Jurkat, Clone E6-1 (cell line): ENCODE results near the gene DMKN.
A peak's percentile ranks its signal among the peaks of the same experiment; 100 is the strongest.

ENCODE experiments used
- DNase-seq: peaks from one replicate; pipeline ENCODE4 v3.0.0-alpha.2; 2011; ENCODE audit warnings: low read depth, low spot score
- H3K4me3 ChIP-seq: 2 replicates; pipeline ENCODE4 v1.5.1; 2011; ENCODE audit warnings: mild to moderate bottlenecking, low read length, control low read depth, moderate library complexity

Gene DMKN

GRCh38 chr19:35508129-35508528 is 5.3 kb downstream of the DMKN start:
- DNase-seq, result no peak
- no peak overlapping the region for H3K4me3 ChIP-seq

- no peak overlapping the region for H3K4me3 ChIP-seq
These were observed 5.9 kb downstream of the DMKN start for GRCh38 chr19:35507561-35507960.

GRCh38 chr19:35506011-35506410 is 7.4 kb downstream of the DMKN start:
- H3K4me3 ChIP-seq, result no peak overlapping the region
- DNase-seq, result no peak

More at GRCh38 chr19:35507561-35507960, 5.9 kb downstream of the DMKN start:
- DNase-seq, result no peak

- DNase-seq, result no peak
- no peak overlapping the region for H3K4me3 ChIP-seq
These were observed 10.7 kb downstream of the DMKN start for GRCh38 chr19:35502751-35503150.

GRCh38 chr19:35501684-35502083 is 11.8 kb downstream of the DMKN start:
- no peak overlapping the region for H3K4me3 ChIP-seq
- DNase-seq, result no peak

GRCh38 chr19:35500611-35501010 is 12.8 kb downstream of the DMKN start:
- DNase-seq, result no peak
- H3K4me3 ChIP-seq, result no peak overlapping the region

DNA sequence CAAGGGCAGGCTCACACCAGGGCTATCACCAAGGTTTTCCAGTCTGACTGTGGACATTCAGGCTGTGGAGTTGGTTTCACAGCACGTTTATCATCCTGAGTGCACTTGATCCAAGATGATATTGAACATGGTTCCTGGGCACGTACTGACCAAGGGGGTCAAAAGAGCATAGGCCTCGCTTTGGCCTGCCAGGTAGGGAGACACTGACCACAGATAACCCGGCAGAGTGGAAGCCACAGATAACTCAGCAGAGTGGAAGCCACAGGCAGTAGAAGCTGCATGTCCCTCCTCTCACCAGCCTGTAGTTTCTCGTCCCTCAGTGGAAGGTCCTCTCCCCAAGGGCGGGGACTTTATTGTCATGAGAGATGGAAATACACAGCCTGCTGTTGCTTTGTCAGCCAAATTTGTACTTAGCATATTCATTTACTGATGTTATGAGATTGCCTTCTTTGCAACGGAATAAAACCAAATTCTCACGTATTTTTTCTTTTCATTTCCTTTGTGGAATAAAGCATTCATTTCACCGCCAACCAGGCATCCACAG is 14.4 kb downstream of the DMKN start:
- H3K4me3 ChIP-seq, result no peak overlapping the region
- no peak for DNase-seq

- no peak for DNase-seq
- H3K4me3 ChIP-seq, result no peak overlapping the region
These were observed 15.2 kb downstream of the DMKN start for GRCh38 chr19:35498220-35498619.

DNA sequence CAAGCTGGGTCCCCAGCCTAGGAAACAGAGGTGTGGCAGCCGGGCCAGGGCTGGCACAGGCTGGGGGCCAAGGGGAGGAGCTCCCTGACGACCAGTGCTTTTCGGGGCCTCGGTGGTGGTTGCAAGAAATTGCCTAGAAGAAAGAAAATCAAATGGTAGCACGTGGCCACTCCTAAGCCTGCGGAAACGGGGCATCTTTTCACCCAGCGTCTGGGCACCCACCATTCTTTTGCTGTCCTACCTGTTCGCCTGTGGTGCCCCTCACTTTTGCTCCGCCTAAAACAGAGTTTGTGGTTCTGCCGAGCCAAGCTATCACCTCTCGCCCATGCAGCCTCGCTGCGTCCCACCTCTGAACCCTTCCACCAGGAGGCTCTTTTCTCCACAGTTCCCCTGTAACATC is 16.0 kb downstream of the DMKN start:
- no peak for DNase-seq
- H3K4me3 ChIP-seq, result no peak overlapping the region

DNA sequence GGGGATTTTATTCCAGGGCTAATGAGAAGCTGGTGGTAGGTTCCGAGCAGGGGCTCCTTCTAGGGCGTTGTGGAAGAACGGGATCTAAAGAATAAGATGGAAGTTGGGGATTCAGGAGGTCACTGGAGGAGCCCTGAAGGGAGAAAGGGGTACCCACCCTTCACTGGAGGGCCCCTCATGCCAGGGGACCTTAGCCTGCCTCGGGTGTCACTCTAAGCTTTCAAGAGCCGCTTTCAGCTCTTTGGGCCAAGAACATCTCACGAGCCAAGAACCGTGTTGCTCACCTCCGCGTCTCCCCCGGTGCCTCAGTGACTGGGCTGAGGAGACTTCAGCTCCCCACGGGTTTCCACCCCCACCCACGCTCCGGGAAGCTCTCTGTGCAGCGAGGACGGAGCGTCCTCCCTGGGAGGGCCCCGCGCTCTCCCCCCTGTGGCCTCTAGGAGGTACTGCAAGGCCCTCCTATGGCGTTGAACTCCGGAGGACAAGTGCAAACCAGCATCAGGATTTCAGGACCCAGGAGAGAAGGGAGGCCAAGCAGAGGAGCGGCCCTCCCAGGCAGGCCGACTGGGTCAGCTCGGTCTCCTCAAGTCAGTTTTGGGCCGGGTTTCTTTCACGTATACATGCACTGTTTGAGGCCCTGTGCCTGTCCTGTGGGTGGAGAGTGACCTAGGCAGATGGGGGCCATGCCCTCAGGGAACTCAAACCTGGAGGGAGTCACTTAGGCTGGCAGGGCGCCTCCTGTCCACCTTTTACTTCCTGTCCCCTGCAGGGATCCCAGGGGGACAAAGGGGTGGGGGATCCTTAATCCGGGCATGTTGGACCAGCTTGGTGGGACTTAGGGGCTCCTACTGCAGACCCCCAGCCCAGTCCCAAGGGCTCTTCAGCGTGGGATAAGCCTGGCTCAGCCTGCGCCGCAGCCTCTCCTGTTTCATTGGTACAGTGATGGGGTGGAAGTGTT is 18.1 kb downstream of the DMKN start:
- DNase-seq, result peak; percentile 45
- H3K4me3 ChIP-seq, result no peak overlapping the region; the same call in 1 of the 2 replicates

- DNase-seq, result no peak
- no peak overlapping the region for H3K4me3 ChIP-seq
These were observed 19.5 kb downstream of the DMKN start for GRCh38 chr19:35493971-35494370.

DNA sequence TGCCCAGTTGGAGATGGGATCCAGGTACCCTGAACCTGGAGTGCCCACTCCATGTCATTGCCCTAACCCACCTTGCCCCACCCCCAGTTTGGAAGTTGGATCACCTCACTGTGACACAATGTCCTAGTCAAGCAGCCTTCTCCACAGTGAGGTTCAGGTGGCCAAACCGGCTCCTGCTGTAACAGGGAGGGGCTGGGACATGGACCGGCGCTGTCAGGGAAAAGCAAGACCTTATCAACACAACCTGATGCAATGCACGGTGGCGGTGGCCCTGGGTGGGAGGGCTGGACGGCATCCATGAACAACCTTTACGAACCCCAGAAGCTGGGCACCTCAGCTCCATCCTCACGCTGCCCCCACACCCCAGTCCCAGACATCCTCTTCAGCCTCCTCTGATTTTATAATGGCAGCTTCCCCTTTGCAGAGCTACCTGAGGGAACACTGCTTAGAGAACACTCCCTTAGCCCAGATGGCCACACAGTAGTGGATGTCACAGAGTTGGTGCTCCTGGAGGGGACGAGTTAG is 21.6 kb downstream of the DMKN start:
- no peak for DNase-seq
- no peak overlapping the region for H3K4me3 ChIP-seq

DNA sequence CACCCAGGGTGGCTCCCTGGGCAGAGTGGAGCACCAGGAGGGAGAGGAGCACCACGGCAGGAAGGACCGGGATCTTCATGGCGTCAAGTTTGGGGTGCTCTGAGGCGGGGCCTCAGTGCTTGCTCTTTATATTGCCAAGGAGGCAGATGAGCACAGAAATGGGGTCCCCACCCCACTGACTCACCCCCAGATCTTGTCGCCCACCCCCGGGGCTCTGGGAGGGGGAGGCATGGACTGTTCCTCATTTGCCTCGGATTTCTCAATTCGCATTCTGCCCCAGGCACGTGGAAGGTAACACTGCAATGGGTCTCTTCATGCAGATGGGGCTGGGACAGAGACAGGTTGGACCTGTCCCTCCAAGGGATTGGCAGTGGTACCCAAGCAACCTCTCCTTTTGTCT is 23.1 kb downstream of the DMKN start, which contains the start of gene KRTDAP:
Gene KRTDAP (minus strand): TSS at position 101 of the 400 bp plus-strand sequence. CDS start 22 bp downstream, at position 79.
- H3K4me3 ChIP-seq, result no peak within 1 kb of the TSS

DNA sequence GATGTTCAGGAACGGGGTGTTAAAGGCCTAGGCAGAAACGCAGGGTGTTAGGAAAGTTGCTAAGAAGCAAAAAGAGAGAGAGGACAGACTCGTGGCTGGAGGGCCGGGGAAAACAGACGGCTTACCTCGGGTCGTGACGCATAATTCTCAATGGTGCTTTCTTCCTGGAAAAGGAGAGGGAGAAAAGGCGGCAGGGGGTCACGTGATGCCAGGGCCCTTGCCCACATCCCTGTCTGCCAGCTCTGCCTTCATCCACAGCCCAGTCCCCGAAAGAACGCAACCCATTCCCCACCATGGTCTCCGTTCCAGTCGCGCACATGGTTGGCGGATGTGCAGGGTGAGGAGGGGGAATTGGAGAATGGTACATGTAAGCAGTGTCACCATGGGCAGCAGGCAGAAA is 24.8 kb downstream of the DMKN start:
- no peak overlapping the region for H3K4me3 ChIP-seq
- DNase-seq, result no peak

More for the DNA sequence above, 23.1 kb downstream of the DMKN start, which contains the start of gene KRTDAP:
- DNase-seq, result no peak

DNA sequence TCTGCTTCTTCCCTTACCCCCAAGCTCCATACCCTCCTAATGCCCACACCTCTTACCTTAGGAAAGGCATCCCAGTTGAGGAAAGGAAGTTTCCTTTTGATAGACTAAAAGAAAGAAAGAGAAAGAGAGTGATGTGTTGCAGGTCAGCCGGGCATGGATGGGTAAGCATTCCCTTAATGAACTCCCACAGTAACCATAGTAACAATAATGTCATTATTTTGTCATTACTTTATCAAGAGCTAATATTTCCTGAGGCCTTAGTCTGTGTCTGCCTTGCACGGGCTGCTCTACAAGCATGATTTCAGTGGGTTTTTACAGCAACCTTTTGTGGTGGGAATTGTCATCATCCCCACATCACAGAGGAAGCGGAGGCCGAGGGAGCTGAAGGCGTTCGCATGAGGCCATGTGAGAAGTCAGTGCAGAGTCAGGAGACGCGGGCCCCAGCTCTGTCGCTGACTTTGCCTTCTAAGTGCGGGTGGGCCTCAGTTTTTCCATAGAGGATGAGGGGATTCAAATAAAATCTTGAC is 25.7 kb downstream of the DMKN start:
- DNase-seq, result no peak
- H3K4me3 ChIP-seq, result no peak overlapping the region

GRCh38 chr19:35486268-35486708 is 27.2 kb downstream of the DMKN start:
- no peak overlapping the region for H3K4me3 ChIP-seq
- no peak for DNase-seq

GRCh38 chr19:35484252-35485036 is 29.0 kb downstream of the DMKN start:
- no peak for DNase-seq
- no peak overlapping the region for H3K4me3 ChIP-seq

GRCh38 chr19:35483089-35483488 is 30.4 kb downstream of the DMKN start:
- no peak for DNase-seq
- no peak overlapping the region for H3K4me3 ChIP-seq
